ENCODE results near the gene DGKI. TPM values are rescaled to one million over a fixed set of nuclear protein-coding genes. Genes with fewer than 3 reads are reported as not detected.

The DGKI gene
- total RNA-seq, 1 experiment from 2014 or later: 0.15 TPM

GRCh38 chr7:137592232-137592896, 254.4 kb downstream of the DGKI start:
- Histone ChIP-seq H3K9ac (ENCODE audit: low read length) (no peak overlapping the region), H3K9me3 (ENCODE audit: control insufficient read depth in 1 of 2, insufficient read depth in 1 of 2, low read depth in 1 of 2, low read length in 2 of 2) (no peaks in the 10 kb centered on the region), H2AFZ (ENCODE audit: low read depth, low read length, poor library complexity, severe bottlenecking) (no peak overlapping the region), H3K79me2 (ENCODE audit: insufficient read depth, low read length) (no peaks in the 10 kb centered on the region), H3K4me1 (ENCODE audit: control insufficient read depth in 1 of 2, insufficient read depth in 2 of 2, low read length in 2 of 2) (peaks cover 0 to 6% of the 10 kb centered on the region in 2 experiments; a peak in 1 of 4 replicates), H3K4me2 (ENCODE audit: low read length) (no peak overlapping the region), H3K27ac (ENCODE audit: low read depth, low read length) (no peak overlapping the region), H3K4me3 (replicated peaks in 1 of 2; ENCODE audit: low read depth in 1 of 2, low read length in 2 of 2) (no peak overlapping the region), H4K20me1 (ENCODE audit: insufficient read depth) (no peaks in the 10 kb centered on the region), H3K9me2 (ENCODE audit: insufficient read depth) (no peaks in the 10 kb centered on the region), H3K36me3 (ENCODE audit: control insufficient read depth in 1 of 2, insufficient read depth in 2 of 2, low read length in 2 of 2) (no peaks in the 10 kb centered on the region), H3K27me3 (ENCODE audit: insufficient read depth, low read length) (0 out of 2 replicates have a peak, but pooled peaks cover 6% of the 10 kb centered on the region)
- ChIA-PET POLR2A (no interaction called here), CTCF (interaction anchor here (0.7 to 1.6 kb wide), 5 partner anchors 9 to 423 kb away, joined by 3 to 9 read pairs (median 3); no protein-coding TSS in a partner anchor), RAD21 (ENCODE audit: low non-redundant PET in 1 of 2, low total read pairs in 2 of 2, uncharacterized antibody in 2 of 2, unreplicated experiment in 2 of 2) (no interaction called here)
- no TSS peak for BruUV-seq (replicated peaks)
- intact Hi-C loops (cut with micrococcal nuclease): loop anchor here (1.0 to 5.0 kb wide), 4 partner anchors 1188 to 1920 kb away; no protein-coding TSS in a partner anchor
- ATAC-seq (peak; percentile 92), DNase-seq (ENCODE audit: low read depth, low spot score) (peak; percentile 22)
- TF ChIP-seq JUND (IDR thresholded peaks at IDR 0.05): no peak
- no peak for TF ChIP-seq EZH2 (IDR thresholded peaks at IDR 0.05)
- TF ChIP-seq RAD21 (IDR thresholded peaks at IDR 0.05; ENCODE audit: low read depth): peak; percentile 86
- TF ChIP-seq REST (IDR thresholded peaks at IDR 0.05; ENCODE audit: low read depth): no peak
- no peak for TF ChIP-seq SP1 (IDR thresholded peaks at IDR 0.05; ENCODE audit: low read depth)
- no peak for TF ChIP-seq SRF (IDR thresholded peaks at IDR 0.05; ENCODE audit: low read depth)
- TF ChIP-seq CTCF (IDR thresholded peaks at IDR 0.05 in 2 of 3, conservative IDR thresholded peaks at IDR 0.05 in 1 of 3; ENCODE audit: borderline replicate concordance in 1 of 3, insufficient read depth in 1 of 3, low read depth in 2 of 3, low read length in 2 of 3): peak; percentile 62 to 80 (median 65); a peak in 5 of 6 replicates
- TF ChIP-seq EGR1 (IDR thresholded peaks at IDR 0.05; ENCODE audit: low read depth): no peak
- no peak for TF ChIP-seq SIN3A (IDR thresholded peaks at IDR 0.05; ENCODE audit: low read depth)
- TF ChIP-seq POLR2A (IDR thresholded peaks at IDR 0.05; ENCODE audit: borderline replicate concordance, extremely low read depth, insufficient read depth, insufficient read length): no peak
- TF ChIP-seq ELF1 (IDR thresholded peaks at IDR 0.05; ENCODE audit: borderline replicate concordance, low read depth): no peak
- TF ChIP-seq CEBPB (IDR thresholded peaks at IDR 0.05; ENCODE audit: low read depth): no peak

Measured in HCT116 (cell line).